ENCODE measurements around the gene ZNF236. TPM values are rescaled to one million over a fixed set of nuclear protein-coding genes. Genes with fewer than 3 reads are reported as not detected.

The ZNF236 gene
- total RNA-seq, 1 donor from 2014 or later, result 21.0 TPM

DNA sequence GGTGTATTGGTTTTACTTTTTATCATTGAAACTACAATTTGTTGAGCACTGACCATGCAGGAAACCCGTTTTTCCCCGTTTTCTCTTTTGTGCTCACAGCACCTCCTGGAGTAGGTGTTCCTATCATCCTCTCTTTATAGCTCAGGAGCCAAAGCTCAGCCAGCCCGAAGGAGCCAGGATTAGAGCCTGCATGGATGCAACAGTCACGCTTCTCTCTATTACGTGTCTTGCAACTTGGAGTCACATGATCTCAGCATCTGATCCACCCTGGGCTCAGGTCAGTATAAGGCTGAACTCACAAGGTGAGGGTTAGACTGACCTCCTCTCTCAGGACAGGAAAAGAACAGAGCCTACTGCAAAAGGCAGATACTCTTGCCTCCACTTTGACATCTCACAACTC, 159.7 kb downstream of the ZNF236 start:
- Mint-ChIP-seq H3K27ac (ENCODE audit: unreplicated experiment) (no peak overlapping the region), H3K4me1 (ENCODE audit: low read depth, unreplicated experiment) (peaks cover 47% of the 10 kb centered on the region), H3K27me3 (ENCODE audit: unreplicated experiment) (peaks cover 11% of the 10 kb centered on the region), H3K36me3 (ENCODE audit: unreplicated experiment) (peaks cover 4% of the 10 kb centered on the region), H3K9me3 (ENCODE audit: unreplicated experiment) (peaks cover 12% of the 10 kb centered on the region), H3K4me3 (ENCODE audit: unreplicated experiment) (no peak overlapping the region)
- DNase-seq, result no peak
- TF ChIP-seq, protein P1, sequence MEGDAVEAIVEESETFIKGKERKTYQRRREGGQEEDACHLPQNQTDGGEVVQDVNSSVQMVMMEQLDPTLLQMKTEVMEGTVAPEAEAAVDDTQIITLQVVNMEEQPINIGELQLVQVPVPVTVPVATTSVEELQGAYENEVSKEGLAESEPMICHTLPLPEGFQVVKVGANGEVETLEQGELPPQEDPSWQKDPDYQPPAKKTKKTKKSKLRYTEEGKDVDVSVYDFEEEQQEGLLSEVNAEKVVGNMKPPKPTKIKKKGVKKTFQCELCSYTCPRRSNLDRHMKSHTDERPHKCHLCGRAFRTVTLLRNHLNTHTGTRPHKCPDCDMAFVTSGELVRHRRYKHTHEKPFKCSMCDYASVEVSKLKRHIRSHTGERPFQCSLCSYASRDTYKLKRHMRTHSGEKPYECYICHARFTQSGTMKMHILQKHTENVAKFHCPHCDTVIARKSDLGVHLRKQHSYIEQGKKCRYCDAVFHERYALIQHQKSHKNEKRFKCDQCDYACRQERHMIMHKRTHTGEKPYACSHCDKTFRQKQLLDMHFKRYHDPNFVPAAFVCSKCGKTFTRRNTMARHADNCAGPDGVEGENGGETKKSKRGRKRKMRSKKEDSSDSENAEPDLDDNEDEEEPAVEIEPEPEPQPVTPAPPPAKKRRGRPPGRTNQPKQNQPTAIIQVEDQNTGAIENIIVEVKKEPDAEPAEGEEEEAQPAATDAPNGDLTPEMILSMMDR (IDR thresholded peaks at IDR 0.05; ENCODE audit: partially characterized antibody, unreplicated experiment), result no peak

DNA sequence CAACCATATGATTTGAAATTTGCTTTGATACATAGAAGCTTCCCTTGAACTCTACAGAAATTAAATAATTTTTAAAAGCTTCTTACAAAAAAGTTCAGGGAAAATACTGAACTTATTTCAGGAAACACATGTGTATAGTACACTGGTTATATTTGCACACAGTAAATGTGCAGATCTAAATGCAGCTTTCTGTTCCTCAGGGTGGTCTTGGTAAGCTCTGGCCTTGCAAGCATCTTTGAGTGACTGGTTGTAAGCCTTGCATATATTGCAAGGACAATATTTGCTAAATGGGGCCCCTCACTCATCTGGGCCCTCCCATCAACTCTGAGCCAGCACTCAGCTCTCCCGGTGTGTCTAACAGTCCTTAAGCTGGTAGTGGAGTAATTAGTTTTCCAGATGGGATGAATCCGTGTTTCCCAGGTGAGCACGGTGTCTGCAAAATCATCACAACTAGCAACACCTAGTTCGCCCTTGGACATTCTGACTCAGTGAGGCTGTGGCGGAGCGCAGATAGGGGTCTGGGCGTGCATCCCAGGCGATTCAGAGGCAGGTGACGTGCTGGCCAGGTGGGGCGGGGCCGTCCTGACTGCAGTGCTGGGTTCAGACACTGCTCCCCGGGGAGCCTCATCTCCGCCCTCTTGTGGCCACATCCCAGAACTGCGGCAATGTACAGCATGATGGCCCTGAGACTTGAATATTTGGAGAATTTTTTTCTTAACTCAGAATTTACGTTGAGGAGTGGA, 160.7 kb downstream of the ZNF236 start:
- TF ChIP-seq, protein P1 (IDR thresholded peaks at IDR 0.05; ENCODE audit: partially characterized antibody, unreplicated experiment), result peak; percentile 98
- peaks cover 40% of the 10 kb centered on the region for H3K4me1 Mint-ChIP-seq (ENCODE audit: low read depth, unreplicated experiment)
- H3K9me3 Mint-ChIP-seq (ENCODE audit: unreplicated experiment), result peaks cover 12% of the 10 kb centered on the region
- peak overlapping the region; percentile 62 for H3K27ac Mint-ChIP-seq (ENCODE audit: unreplicated experiment)
- DNase-seq, result peak; percentile 88
- H3K36me3 Mint-ChIP-seq (ENCODE audit: unreplicated experiment), result peaks cover 4% of the 10 kb centered on the region
- no peak overlapping the region for H3K4me3 Mint-ChIP-seq (ENCODE audit: unreplicated experiment)
- peaks cover 7% of the 10 kb centered on the region for H3K27me3 Mint-ChIP-seq (ENCODE audit: unreplicated experiment)

DNA sequence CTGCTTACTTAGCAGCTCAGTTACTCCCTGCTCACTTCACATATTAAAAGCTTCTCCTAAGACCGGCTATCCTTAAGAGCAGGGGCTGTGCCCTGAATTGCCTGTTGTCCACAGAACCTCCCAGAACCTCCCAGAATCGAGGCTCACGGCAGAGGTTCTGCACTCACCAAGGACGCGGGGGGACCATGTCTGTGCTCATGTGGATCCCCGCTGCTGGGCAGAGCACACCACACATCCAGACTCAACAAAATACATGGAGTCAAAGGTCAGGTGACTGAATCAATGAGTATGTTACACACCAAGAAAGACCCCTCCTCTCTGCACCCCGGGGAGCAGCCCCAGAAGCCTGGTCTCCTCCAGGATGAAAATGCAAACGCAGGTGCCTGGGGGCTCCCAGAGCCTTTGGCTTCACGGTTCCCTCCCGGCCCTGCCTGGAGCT, 161.3 kb downstream of the ZNF236 start:
- H3K4me3 Mint-ChIP-seq (ENCODE audit: unreplicated experiment), result no peak overlapping the region
- H3K36me3 Mint-ChIP-seq (ENCODE audit: unreplicated experiment), result peaks cover 4% of the 10 kb centered on the region
- peaks cover 4% of the 10 kb centered on the region for H3K27me3 Mint-ChIP-seq (ENCODE audit: unreplicated experiment)
- H3K9me3 Mint-ChIP-seq (ENCODE audit: unreplicated experiment), result peaks cover 14% of the 10 kb centered on the region
- TF ChIP-seq, protein P1 (IDR thresholded peaks at IDR 0.05; ENCODE audit: partially characterized antibody, unreplicated experiment), result peak; percentile 59
- no peak for DNase-seq
- peak overlapping the region; percentile 62 for H3K27ac Mint-ChIP-seq (ENCODE audit: unreplicated experiment)
- H3K4me1 Mint-ChIP-seq (ENCODE audit: low read depth, unreplicated experiment), result peaks cover 43% of the 10 kb centered on the region

DNA sequence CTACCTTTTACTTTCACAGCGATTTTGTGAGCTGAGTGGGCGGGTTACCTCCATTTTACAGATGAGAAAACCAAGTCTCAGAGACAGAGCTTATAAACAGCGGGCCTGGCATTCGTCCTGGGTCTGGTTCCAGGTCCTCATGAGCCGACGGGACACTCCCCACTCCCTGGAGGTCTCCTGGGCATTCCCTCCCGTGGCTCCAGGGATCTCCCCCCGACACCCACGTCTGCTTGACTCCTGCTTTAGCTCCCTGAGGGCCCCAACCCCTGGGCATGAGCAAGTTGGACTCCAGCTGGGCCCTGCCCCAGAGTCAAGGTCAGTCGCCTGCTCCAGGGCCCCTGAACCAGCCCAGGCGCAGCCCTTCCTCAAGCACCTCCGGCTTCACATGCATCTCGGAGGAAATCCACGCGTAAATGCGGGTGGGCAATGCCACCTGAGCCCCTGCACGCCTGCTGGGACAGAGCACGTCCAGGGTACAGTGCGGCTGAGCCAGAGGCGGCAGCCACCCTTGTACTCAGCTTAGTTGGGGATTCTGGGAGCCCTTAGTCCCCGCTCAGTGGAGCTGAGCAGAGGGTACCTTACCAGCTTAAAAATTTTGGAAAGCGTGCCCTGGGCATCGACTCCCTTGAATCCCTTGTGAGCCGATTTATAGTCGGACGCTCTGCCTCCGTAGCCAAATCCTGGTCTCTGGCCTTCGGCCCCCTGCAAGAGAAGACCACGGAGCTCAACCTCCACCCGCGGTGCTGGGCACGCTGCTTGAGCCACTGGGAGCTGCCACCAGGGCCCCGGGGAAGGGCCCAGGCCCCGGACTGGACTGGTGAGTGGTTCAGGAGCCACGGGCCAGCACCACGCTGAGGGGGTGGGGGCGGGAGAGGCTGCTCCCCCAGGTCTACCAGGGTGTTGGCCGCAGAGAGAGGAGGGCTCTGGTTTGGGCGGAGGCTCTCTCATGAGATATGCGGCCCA, 162.1 kb downstream of the ZNF236 start:
- peaks cover 10% of the 10 kb centered on the region for H3K9me3 Mint-ChIP-seq (ENCODE audit: unreplicated experiment)
- H3K4me3 Mint-ChIP-seq (ENCODE audit: unreplicated experiment), result no peak overlapping the region
- H3K4me1 Mint-ChIP-seq (ENCODE audit: low read depth, unreplicated experiment), result peaks cover 35% of the 10 kb centered on the region
- TF ChIP-seq, protein P1 (IDR thresholded peaks at IDR 0.05; ENCODE audit: partially characterized antibody, unreplicated experiment), result no peak
- H3K27me3 Mint-ChIP-seq (ENCODE audit: unreplicated experiment), result peaks cover 4% of the 10 kb centered on the region
- no peak overlapping the region for H3K27ac Mint-ChIP-seq (ENCODE audit: unreplicated experiment)
- no peaks in the 10 kb centered on the region for H3K36me3 Mint-ChIP-seq (ENCODE audit: unreplicated experiment)
- no peak for DNase-seq
